GM18907 (cell line): ENCODE measurements around the gene INSL3.
A peak's percentile ranks its signal among the peaks of the same experiment; 100 is the strongest.
"Not testable (repeated sequence)": the region's sequence is repeated elsewhere in the genome, so short reads cannot be mapped to it uniquely, and the experiment has no call there.

ENCODE experiments used
- ATAC-seq: cut with Tn5 transposase; IDR thresholded peaks from one replicate; pipeline ENCODE4 v1.9.1; 2021; ENCODE audit warnings: mild to moderate bottlenecking, moderate library complexity; ENCODE audit not compliant: unreplicated experiment

The INSL3 gene

GRCh38 chr19:17790059-17790780 lies 31.1 kb downstream of the INSL3 start:
- no peak for ATAC-seq

DNA sequence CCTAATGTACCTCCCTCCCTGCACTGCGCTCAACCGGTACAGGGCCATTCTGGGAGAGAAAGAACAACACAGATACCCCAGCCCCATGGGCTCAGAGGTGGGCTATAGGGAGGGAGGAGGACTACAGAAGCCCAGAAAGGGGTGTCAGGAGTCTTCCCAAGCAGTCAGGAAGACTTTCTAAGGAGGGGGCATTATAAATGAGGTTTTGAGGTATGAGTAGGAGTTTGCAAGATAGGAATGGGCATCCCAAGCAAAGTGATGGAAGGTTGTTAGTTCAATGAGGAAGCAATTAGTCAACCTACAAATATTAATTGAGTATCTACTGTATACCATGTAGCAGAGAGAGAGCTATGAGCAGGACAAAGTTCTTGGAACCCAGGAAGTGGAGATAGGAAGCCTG lies 32.7 kb downstream of the INSL3 start:
- no peak for ATAC-seq

GRCh38 chr19:17787274-17787913 lies 33.9 kb downstream of the INSL3 start:
- ATAC-seq: no peak

- ATAC-seq: no peak
Observed at GRCh38 chr19:17784201-17785008, 36.9 kb downstream of the INSL3 start.

GRCh38 chr19:17783721-17784120 lies 37.6 kb downstream of the INSL3 start:
- not testable (repeated sequence) for ATAC-seq

GRCh38 chr19:17780781-17781180 lies 40.5 kb downstream of the INSL3 start:
- ATAC-seq: no peak

DNA sequence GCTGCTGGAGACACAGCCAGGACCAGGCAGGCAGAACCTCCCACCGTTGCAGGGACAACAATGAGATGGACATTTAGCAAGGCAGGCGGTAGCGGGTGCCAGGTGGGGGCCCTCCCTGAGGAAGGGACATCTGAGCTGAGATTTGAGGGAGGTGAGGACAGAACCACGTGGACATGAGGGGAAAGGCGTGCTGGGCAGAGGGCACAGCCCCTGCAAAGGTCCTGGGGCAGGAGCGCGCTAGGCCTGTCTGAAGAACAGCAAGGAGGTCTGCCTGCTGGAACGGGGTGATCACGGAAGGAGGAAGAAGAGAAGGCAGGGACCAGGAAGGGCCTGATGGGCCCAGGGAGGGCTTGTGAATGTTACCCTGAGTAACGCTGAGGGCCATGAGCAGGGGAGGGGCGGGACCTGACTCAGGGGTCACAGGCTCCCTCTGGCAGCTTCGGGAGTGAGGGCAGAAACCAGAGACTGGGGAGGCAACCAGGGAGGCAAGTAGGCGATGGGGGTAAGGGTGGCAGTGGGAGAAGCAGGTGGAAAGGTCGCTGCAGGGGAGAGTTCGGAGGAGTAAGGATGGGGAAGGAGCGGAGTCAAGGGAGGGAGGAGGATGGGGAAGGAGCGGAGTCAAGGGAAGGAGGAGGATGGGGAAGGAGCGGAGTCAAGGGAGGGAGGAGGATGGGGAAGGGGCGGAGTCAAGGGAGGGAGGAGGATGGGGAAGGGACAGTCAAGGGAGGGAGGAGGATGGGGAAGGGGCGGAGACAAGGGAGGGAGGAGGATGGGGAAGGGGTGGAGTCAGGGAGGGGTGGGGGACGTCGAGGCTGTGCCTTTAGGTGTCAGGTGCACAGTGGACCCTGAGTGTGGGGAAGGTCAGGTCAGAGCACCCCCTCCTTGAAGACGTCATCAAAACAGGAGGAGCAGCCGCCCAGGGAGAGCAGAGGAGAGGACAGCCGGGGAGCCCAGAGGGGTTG lies 42.1 kb downstream of the INSL3 start:
- ATAC-seq: no peak

DNA sequence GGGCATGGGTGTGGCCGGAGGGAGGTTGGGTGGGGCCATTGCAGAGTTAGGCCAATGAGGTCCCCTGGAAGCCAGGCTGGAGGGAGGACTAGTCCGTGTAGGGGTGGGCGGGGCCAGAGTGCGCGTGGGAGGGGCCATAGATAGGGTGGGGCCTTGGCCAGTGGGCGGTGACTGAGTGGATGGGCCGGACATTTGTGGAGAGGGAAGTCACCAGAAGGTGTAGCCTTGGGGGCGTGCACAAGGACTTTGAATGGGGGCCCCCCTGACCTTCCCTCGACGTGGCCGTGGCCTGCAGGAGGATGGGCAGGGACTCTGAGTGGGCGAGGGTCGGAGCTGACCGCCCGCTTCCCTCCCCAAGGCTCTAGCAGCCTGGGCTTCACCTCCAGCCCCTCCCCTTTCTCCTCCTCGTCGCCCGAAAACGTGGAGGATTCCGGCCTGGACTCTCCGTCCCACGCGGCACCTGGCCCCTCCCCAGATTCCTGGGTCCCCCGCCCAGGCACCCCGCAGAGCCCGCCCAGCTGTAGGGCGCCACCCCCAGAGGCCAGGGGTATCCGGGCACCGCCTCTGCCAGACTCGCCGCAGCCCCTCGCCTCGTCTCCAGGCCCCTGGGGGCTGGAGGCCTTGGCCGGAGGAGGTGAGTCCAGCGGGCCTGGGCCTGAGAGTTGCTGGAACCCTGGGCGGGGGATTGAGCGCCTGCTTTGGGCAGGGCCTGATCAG lies 42.9 kb downstream of the INSL3 start:
- ATAC-seq: no peak

DNA sequence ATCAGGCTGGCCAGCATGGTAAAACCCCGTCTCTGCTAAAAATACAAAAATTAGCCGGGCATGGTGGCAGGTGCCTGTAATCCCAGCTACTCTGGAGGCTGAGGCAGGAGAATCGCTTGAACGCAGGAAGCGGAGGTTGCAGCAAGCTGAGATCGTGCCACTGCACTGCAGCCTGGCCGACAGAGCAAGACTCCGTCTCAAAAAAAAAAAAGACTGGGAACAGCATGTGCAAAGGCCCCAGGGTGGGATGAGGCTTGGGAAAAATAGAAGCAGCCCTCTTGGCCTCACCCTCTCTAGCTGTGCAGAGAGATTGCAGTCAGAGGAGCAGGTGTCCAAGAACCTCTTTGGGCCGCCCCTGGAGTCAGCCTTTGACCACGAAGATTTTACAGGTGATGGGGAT lies 43.5 kb downstream of the INSL3 start:
- ATAC-seq: not testable (repeated sequence)

DNA sequence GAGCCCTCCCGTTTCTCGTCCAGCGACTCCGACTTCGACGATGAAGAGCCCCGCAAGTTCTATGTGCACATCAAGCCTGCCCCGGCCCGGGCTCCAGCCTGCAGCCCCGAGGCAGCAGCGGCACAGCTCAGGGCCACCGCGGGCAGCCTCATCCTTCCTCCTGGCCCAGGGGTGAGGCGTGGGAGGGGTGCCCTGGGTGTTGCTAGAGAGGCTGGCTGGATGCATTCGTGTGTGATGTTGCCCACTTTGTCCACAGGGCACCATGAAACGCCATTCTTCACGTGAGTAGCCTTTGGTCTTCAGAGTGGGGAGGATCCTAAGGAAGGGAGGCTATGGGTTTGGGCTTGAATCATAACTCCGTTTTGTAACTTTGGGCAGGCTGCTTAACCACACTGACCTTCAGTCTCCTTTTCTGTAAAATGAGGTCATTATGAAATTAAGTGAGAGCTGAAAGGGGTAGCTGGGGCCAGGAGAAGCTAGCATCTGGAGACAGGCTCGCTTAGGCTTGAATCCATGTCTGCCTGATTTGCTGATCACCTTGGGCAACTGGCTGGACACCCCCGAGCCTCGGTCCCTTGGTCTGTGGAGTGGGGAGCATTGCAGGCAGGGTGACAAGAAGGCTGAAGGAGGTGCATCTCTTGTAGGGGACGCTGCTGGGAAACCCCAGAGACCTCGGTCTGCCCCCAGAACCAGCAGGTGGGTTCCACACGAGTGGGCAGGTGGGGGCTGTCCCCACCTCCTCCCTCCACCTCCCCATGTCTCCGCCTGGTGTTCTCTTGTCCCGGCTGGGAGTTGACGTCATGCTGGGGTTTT lies 45.1 kb downstream of the INSL3 start:
- ATAC-seq: peak; percentile 68

- ATAC-seq: no peak
Observed at GRCh38 chr19:17775245-17775927, 45.9 kb downstream of the INSL3 start.

- ATAC-seq: no peak
Observed at GRCh38 chr19:17772172-17772571, 49.1 kb downstream of the INSL3 start.

DNA sequence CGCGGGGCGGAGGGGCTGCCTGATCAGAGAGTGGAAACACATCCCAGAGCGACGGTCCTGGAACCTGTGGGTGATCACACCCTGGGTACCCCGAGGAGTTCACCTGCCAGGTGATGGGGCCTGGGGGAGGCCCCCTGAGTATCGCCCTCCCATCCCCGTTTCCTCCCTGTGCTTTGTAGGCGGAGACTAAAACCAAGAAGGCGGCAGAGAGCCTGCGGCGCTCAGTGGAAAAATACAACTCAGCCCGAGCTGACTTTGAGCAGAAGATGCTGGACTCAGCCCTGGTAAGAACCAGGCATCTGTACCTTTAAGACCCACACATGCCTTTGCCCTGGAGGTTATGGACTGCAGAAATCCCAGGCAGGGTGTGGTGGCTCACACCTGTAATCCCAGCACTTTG lies 50.7 kb downstream of the INSL3 start:
- no peak for ATAC-seq

GRCh38 chr19:17767559-17767958 lies 53.8 kb downstream of the INSL3 start:
- no peak for ATAC-seq

DNA sequence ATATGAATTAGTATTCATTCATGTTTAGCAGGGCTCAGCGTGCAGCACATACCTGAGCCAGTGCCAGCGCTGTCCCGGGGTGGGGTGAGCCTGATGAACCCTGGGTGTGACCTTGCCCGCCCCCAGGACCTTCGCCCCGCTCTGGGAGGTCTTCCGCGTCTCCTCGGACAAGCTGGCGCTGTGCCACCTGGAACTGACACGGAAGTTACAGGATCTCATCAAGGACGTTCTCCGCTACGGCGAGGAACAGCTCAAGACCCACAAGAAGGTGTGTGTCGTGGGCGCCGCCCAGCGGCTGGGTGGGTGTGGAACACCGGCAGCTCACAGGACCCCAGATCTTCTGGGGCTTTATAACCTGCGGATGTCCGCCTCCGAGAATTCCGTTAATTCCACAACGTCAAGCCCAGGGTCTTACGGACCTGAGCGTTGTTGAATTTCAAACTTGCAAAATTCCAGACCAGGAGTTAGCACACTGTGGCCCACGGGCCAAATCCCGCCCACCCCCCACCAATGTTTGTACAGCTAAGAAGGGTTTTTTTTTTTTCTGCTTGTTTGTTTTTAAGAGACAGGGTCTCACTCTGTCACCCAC lies 54.7 kb downstream of the INSL3 start:
- no peak for ATAC-seq
